ENCODE data around the gene QSOX2. TPM values are rescaled to one million over a fixed set of nuclear protein-coding genes. Genes with fewer than 3 reads are reported as not detected.

Gene QSOX2
- total RNA-seq, 1 donor from 2014 or later, result 6.3 TPM

- DNase-seq (ENCODE audit: low read depth in 2 of 2), result no peak
Measured at GRCh38 chr9:136223871-136224640, 21.6 kb downstream of the QSOX2 start.

- DNase-seq (ENCODE audit: low read depth in 2 of 2), result no peak
Measured at GRCh38 chr9:136222906-136223285, 22.7 kb downstream of the QSOX2 start.

- DNase-seq (ENCODE audit: low read depth in 2 of 2), result no peak
Measured at GRCh38 chr9:136222166-136222905, 23.3 kb downstream of the QSOX2 start.

GRCh38 chr9:136220017-136220729 is 25.4 kb downstream of the QSOX2 start:
- DNase-seq (ENCODE audit: low read depth in 2 of 2), result peak in 1 of 2 donors; percentile 37

GRCh38 chr9:136219276-136219675 is 26.3 kb downstream of the QSOX2 start:
- no peak for DNase-seq (ENCODE audit: low read depth in 2 of 2)

- no peak for DNase-seq (ENCODE audit: low read depth in 2 of 2)
Measured at GRCh38 chr9:136218673-136219072, 26.9 kb downstream of the QSOX2 start.

- no peak for DNase-seq (ENCODE audit: low read depth in 2 of 2)
Measured at GRCh38 chr9:136218271-136218670, 27.3 kb downstream of the QSOX2 start.

- no peak for DNase-seq (ENCODE audit: low read depth in 2 of 2)
Measured at GRCh38 chr9:136216541-136217244, 28.9 kb downstream of the QSOX2 start.

GRCh38 chr9:136213733-136214132 is 31.9 kb downstream of the QSOX2 start:
- DNase-seq (ENCODE audit: low read depth in 2 of 2), result no peak

GRCh38 chr9:136212345-136212950 is 33.2 kb downstream of the QSOX2 start:
- DNase-seq (ENCODE audit: low read depth in 2 of 2), result no peak

GRCh38 chr9:136211441-136212344 is 33.9 kb downstream of the QSOX2 start:
- no peak for DNase-seq (ENCODE audit: low read depth in 2 of 2)

GRCh38 chr9:136211006-136211405 is 34.6 kb downstream of the QSOX2 start:
- no peak for DNase-seq (ENCODE audit: low read depth in 2 of 2)

GRCh38 chr9:136210276-136210675 is 35.3 kb downstream of the QSOX2 start:
- no peak for DNase-seq (ENCODE audit: low read depth in 2 of 2)

- DNase-seq (ENCODE audit: low read depth in 2 of 2), result no peak
Measured at GRCh38 chr9:136209786-136210185, 35.8 kb downstream of the QSOX2 start.

GRCh38 chr9:136209232-136209631 is 36.4 kb downstream of the QSOX2 start:
- no peak for DNase-seq (ENCODE audit: low read depth in 2 of 2)

- DNase-seq (ENCODE audit: low read depth in 2 of 2), result no peak
Measured at GRCh38 chr9:136208675-136209074, 36.9 kb downstream of the QSOX2 start.

GRCh38 chr9:136207616-136208015 is 38.0 kb downstream of the QSOX2 start:
- no peak for DNase-seq (ENCODE audit: low read depth in 2 of 2)

- DNase-seq (ENCODE audit: low read depth in 2 of 2), result no peak
Measured at GRCh38 chr9:136206602-136207275, 38.9 kb downstream of the QSOX2 start.

GRCh38 chr9:136205707-136205992 is 40.0 kb downstream of the QSOX2 start:
- DNase-seq (ENCODE audit: low read depth in 2 of 2), result no peak
